ENCODE data around the gene PPP1R16B. TPM values are rescaled to one million over a fixed set of nuclear protein-coding genes. Genes with fewer than 3 reads are reported as not detected.

The PPP1R16B gene
- polyA plus RNA-seq, 1 donor from 2014 or later = 1.9 TPM

GRCh38 chr20:38800882-38801281 lies 4.6 kb upstream of the PPP1R16B start:
- Histone ChIP-seq H3F3A (ENCODE audit: insufficient read depth, low read length, poor library complexity, severe bottlenecking) (no peaks in the 10 kb centered on the region), H3K9me2 (ENCODE audit: insufficient read depth, low read length) (no peaks in the 10 kb centered on the region), H2AFZ (ENCODE audit: low read depth, low read length) (no peak overlapping the region), H3K9me3 (ENCODE audit: low read length) (no peaks in the 10 kb centered on the region), H3K27ac (ENCODE audit: low read length) (no peak overlapping the region), H3K9ac (ENCODE audit: low read length) (no peak overlapping the region), H4K20me1 (ENCODE audit: insufficient read depth) (no peaks in the 10 kb centered on the region), H3K4me3 (ENCODE audit: low read length) (no peak overlapping the region), H3K79me2 (replicated peaks; ENCODE audit: insufficient read depth, low read length) (no peaks in the 10 kb centered on the region), H3K4me2 (ENCODE audit: low read length) (no peak overlapping the region), H3K27me3 (ENCODE audit: insufficient read depth, low read depth, low read length) (peaks cover 11% of the 10 kb centered on the region), H3K36me3 (ENCODE audit: insufficient read depth, low read length) (no peaks in the 10 kb centered on the region)
- TF ChIP-seq TAF1 (IDR thresholded peaks at IDR 0.05; ENCODE audit: low read depth) (no peak), POLR2AphosphoS5 (IDR thresholded peaks at IDR 0.05) (no peak), REST (IDR thresholded peaks at IDR 0.05; ENCODE audit: borderline replicate concordance) (no peak), CTCF (IDR thresholded peaks at IDR 0.05; ENCODE audit: poor library complexity, severe bottlenecking) (no peak), EP300 (conservative IDR thresholded peaks at IDR 0.05; ENCODE audit: poor library complexity, severe bottlenecking) (no peak), RAD21 (conservative IDR thresholded peaks at IDR 0.05) (no peak), EZH2 (IDR thresholded peaks at IDR 0.05; ENCODE audit: borderline replicate concordance, insufficient read depth, low read length, poor library complexity, severe bottlenecking) (no peak), SMC3 (conservative IDR thresholded peaks at IDR 0.05; ENCODE audit: poor library complexity) (no peak), MXI1 (conservative IDR thresholded peaks at IDR 0.05; ENCODE audit: poor library complexity, severe bottlenecking) (no peak)

GRCh38 chr20:38804221-38804620 lies 1.3 kb upstream of the PPP1R16B start:
- no peaks in the 10 kb centered on the region for H3K9me3 ChIP-seq (ENCODE audit: low read length)
- no peak overlapping the region for H2AFZ ChIP-seq (ENCODE audit: low read depth, low read length)
- H4K20me1 ChIP-seq (ENCODE audit: insufficient read depth) = no peaks in the 10 kb centered on the region
- H3K9me2 ChIP-seq (ENCODE audit: insufficient read depth, low read length) = no peaks in the 10 kb centered on the region
- TF ChIP-seq CTCF (IDR thresholded peaks at IDR 0.05; ENCODE audit: poor library complexity, severe bottlenecking) (no peak), POLR2AphosphoS5 (IDR thresholded peaks at IDR 0.05) (no peak), EP300 (conservative IDR thresholded peaks at IDR 0.05; ENCODE audit: poor library complexity, severe bottlenecking) (no peak), EZH2 (IDR thresholded peaks at IDR 0.05; ENCODE audit: borderline replicate concordance, insufficient read depth, low read length, poor library complexity, severe bottlenecking) (no peak), TAF1 (IDR thresholded peaks at IDR 0.05; ENCODE audit: low read depth) (no peak), MXI1 (conservative IDR thresholded peaks at IDR 0.05; ENCODE audit: poor library complexity, severe bottlenecking) (no peak), REST (IDR thresholded peaks at IDR 0.05; ENCODE audit: borderline replicate concordance) (no peak), SMC3 (conservative IDR thresholded peaks at IDR 0.05; ENCODE audit: poor library complexity) (no peak), RAD21 (conservative IDR thresholded peaks at IDR 0.05) (no peak)
- no peak overlapping the region for H3K4me2 ChIP-seq (ENCODE audit: low read length)
- H3K9ac ChIP-seq (ENCODE audit: low read length) = no peak overlapping the region
- H3K27me3 ChIP-seq (ENCODE audit: insufficient read depth, low read depth, low read length) = peaks cover 35% of the 10 kb centered on the region
- no peaks in the 10 kb centered on the region for H3F3A ChIP-seq (ENCODE audit: insufficient read depth, low read length, poor library complexity, severe bottlenecking)
- H3K79me2 ChIP-seq (replicated peaks; ENCODE audit: insufficient read depth, low read length) = no peaks in the 10 kb centered on the region
- H3K36me3 ChIP-seq (ENCODE audit: insufficient read depth, low read length) = no peaks in the 10 kb centered on the region
- no peak overlapping the region for H3K4me3 ChIP-seq (ENCODE audit: low read length)
- no peak overlapping the region for H3K27ac ChIP-seq (ENCODE audit: low read length)
